Inflammatory macrophage (primary cell): ENCODE measurements around the gene SLC1A2.

ENCODE experiments used
- DNase-seq, 2 donors: peaks; one replicate each; pipeline ENCODE4 v3.0.0-alpha.2; 2020 to 2022

The SLC1A2 gene

GRCh38 chr11:35293699-35294098, 125.7 kb downstream of the SLC1A2 start:
- DNase-seq, result no peak

- DNase-seq, result no peak
These were observed 126.3 kb downstream of the SLC1A2 start for GRCh38 chr11:35293035-35293434.

GRCh38 chr11:35292279-35292678, 127.1 kb downstream of the SLC1A2 start:
- no peak for DNase-seq

GRCh38 chr11:35290876-35291275, 128.5 kb downstream of the SLC1A2 start:
- DNase-seq, result no peak

GRCh38 chr11:35289821-35290220, 129.5 kb downstream of the SLC1A2 start:
- no peak for DNase-seq

GRCh38 chr11:35288817-35289541, 130.4 kb downstream of the SLC1A2 start:
- peak in 1 of 2 donors; percentile 23 for DNase-seq

GRCh38 chr11:35288309-35288708, 131.0 kb downstream of the SLC1A2 start:
- DNase-seq, result peak in 1 of 2 donors; percentile 43

GRCh38 chr11:35287344-35287890, 131.9 kb downstream of the SLC1A2 start:
- no peak for DNase-seq

GRCh38 chr11:35286126-35286525, 133.2 kb downstream of the SLC1A2 start:
- DNase-seq, result no peak

GRCh38 chr11:35285471-35285870, 133.9 kb downstream of the SLC1A2 start:
- no peak for DNase-seq

- peak in 1 of 2 donors; percentile 37 for DNase-seq
These were observed 137.0 kb downstream of the SLC1A2 start for GRCh38 chr11:35282221-35282882.

GRCh38 chr11:35281169-35281688, 138.1 kb downstream of the SLC1A2 start:
- DNase-seq, result no peak

GRCh38 chr11:35280727-35281126, 138.6 kb downstream of the SLC1A2 start:
- DNase-seq, result no peak

- no peak for DNase-seq
These were observed 141.5 kb downstream of the SLC1A2 start for GRCh38 chr11:35277827-35278226.

- peak in 1 of 2 donors; percentile 43 for DNase-seq
These were observed 142.8 kb downstream of the SLC1A2 start for GRCh38 chr11:35276396-35277145.

- DNase-seq, result no peak
These were observed 143.6 kb downstream of the SLC1A2 start for GRCh38 chr11:35275786-35276170.

- peak in 1 of 2 donors; percentile 25 for DNase-seq
These were observed 144.2 kb downstream of the SLC1A2 start for GRCh38 chr11:35274909-35275785.

- peak; percentile 57 to 62 for DNase-seq
These were observed 146.9 kb downstream of the SLC1A2 start for GRCh38 chr11:35272391-35272902.

- DNase-seq, result no peak
These were observed 148.3 kb downstream of the SLC1A2 start for GRCh38 chr11:35271031-35271430.

- DNase-seq, result no peak
These were observed 149.0 kb downstream of the SLC1A2 start for GRCh38 chr11:35270342-35270741.

GRCh38 chr11:35267504-35267903, 151.9 kb downstream of the SLC1A2 start:
- no peak for DNase-seq
